ENCODE measurements around the gene CENPX. TPM values are rescaled to one million over a fixed set of nuclear protein-coding genes. Genes with fewer than 3 reads are reported as not detected.

Gene CENPX
- total and polyA plus RNA-seq, 2 of the 13 experiments (the other 11 are each of a cell fraction or from before 2014, with no cell fraction given), result 92.7 to 170 TPM

- Histone ChIP-seq H4K20me1 (ENCODE audit: insufficient read depth, low read length) (no peaks in the 10 kb centered on the region), H3K27me3 (ENCODE audit: control insufficient read depth in 1 of 2, insufficient read depth in 2 of 2, low read length in 2 of 2) (no peaks in the 10 kb centered on the region), H3K36me3 (replicated peaks in 1 of 2; ENCODE audit: control insufficient read depth in 1 of 2, insufficient read depth in 2 of 2, low read length in 2 of 2) (peaks cover 31% of the 10 kb centered on the region in 2 experiments), H3K9me3 (ENCODE audit: low read length) (no peaks in the 10 kb centered on the region), H3K4me1 (ENCODE audit: insufficient read depth, low read length) (peaks cover 98% of the 10 kb centered on the region), H3K79me2 (ENCODE audit: insufficient read depth, low read length) (peaks cover 1% of the 10 kb centered on the region), H3K27ac (ENCODE audit: extremely low read length, insufficient read depth, low read length) (peak overlapping the region; percentile 68), H3K4me3 (replicated peaks in 1 of 3; ENCODE audit: insufficient read depth in 1 of 3, low read depth in 2 of 3, low read length in 3 of 3) (no peak overlapping the region), H3K4me2 (ENCODE audit: low read depth, low read length) (no peak overlapping the region), H3K9ac (ENCODE audit: insufficient read depth, low read depth, low read length) (peak overlapping the region; percentile 53), H2AFZ (ENCODE audit: low read length) (no peak overlapping the region)
- no TSS peak for BruUV-seq (replicated peaks)
- DNase-seq (ENCODE audit: low spot score), result no peak
- in situ Hi-C loops (cut with HindIII; ENCODE audit: extremely low pct_ligation_motif_present, low pct_unique_long_range_greater_than_20kb) (no loop called here), intact Hi-C loops (cut with micrococcal nuclease; ENCODE audit: unreplicated experiment) (no loop called here)
- ChIA-PET POLR2A (interaction anchor here (0.7 to 14.1 kb wide), 7 partner anchors 8 to 61 kb away, joined by 3 to 470 read pairs (median 8); partner anchors contain the start of genes CENPX, LRRC45 and NOTUM), CTCF (ENCODE audit: low intra/inter-chr PET ratio, low total read pairs) (no interaction called here)
- ATAC-seq, result no peak
- TF ChIP-seq RBM22 (optimal IDR thresholded peaks at IDR 0.05; ENCODE audit: low read length), result peak; percentile 6
- no peak for TF ChIP-seq ZBTB38 (CRISPR knock-in tag; IDR thresholded peaks at IDR 0.05)
- 0 out of 2 replicates have a peak, but pooled peaks have one; percentile 49 for TF ChIP-seq ZNF34 (CRISPR knock-in tag; IDR thresholded peaks at IDR 0.05; ENCODE audit: borderline replicate concordance)
- TF ChIP-seq DDIT3 (CRISPR knock-in tag; IDR thresholded peaks at IDR 0.05), result no peak
- no peak for TF ChIP-seq ZNF616 (CRISPR knock-in tag; IDR thresholded peaks at IDR 0.05; ENCODE audit: low read depth)
- 0 out of 2 replicates have a peak, but pooled peaks have one; percentile 49 for TF ChIP-seq ZNF543 (CRISPR knock-in tag; IDR thresholded peaks at IDR 0.05)
- no peak for TF ChIP-seq ZNF3 (CRISPR knock-in tag; IDR thresholded peaks at IDR 0.05)
- no peak for TF ChIP-seq NAIF1 (CRISPR knock-in tag; IDR thresholded peaks at IDR 0.05; ENCODE audit: borderline replicate concordance)
- TF ChIP-seq ZC3H13 (CRISPR knock-in tag; IDR thresholded peaks at IDR 0.05), result peak; percentile 4; the same call in 1 of the 2 replicates
- TF ChIP-seq, protein P1, sequence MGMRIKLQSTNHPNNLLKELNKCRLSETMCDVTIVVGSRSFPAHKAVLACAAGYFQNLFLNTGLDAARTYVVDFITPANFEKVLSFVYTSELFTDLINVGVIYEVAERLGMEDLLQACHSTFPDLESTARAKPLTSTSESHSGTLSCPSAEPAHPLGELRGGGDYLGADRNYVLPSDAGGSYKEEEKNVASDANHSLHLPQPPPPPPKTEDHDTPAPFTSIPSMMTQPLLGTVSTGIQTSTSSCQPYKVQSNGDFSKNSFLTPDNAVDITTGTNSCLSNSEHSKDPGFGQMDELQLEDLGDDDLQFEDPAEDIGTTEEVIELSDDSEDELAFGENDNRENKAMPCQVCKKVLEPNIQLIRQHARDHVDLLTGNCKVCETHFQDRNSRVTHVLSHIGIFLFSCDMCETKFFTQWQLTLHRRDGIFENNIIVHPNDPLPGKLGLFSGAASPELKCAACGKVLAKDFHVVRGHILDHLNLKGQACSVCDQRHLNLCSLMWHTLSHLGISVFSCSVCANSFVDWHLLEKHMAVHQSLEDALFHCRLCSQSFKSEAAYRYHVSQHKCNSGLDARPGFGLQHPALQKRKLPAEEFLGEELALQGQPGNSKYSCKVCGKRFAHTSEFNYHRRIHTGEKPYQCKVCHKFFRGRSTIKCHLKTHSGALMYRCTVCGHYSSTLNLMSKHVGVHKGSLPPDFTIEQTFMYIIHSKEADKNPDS (CRISPR knock-in tag; IDR thresholded peaks at IDR 0.05), result peak; percentile 68; the same call in 1 of the 2 replicates
- TF ChIP-seq ZNF770 (CRISPR knock-in tag; IDR thresholded peaks at IDR 0.05), result no peak
- 0 out of 2 replicates have a peak, but pooled peaks have one; percentile 1 for TF ChIP-seq ZNF788 (CRISPR knock-in tag; IDR thresholded peaks at IDR 0.05; ENCODE audit: borderline replicate concordance)
- TF ChIP-seq POGK (CRISPR knock-in tag; conservative IDR thresholded peaks at IDR 0.05), result no peak
- 0 out of 2 replicates have a peak, but pooled peaks have one; percentile 24 for TF ChIP-seq DPF2 (CRISPR knock-in tag; IDR thresholded peaks at IDR 0.05; ENCODE audit: borderline replicate concordance, low read depth)
- TF ChIP-seq AGO2 (optimal IDR thresholded peaks at IDR 0.05; ENCODE audit: low read depth, low read length), result peak; percentile 19
- peak; percentile 14; the same call in 1 of the 2 replicates for TF ChIP-seq POLR2G (IDR thresholded peaks at IDR 0.05; ENCODE audit: low read depth, low read length)
- FAIRE-seq, result no peak
- WGBS (ENCODE audit: low lambda C conversion rate), result 98% methylated on average over 9 of the region's 13 CpGs
Observed at GRCh38 chr17:82014971-82015310, 7.7 kb downstream of the CENPX start.

Data from HepG2 (cell line).